OCI-LY7 (cell line): ENCODE results near the gene TMEM45B. TPM values are rescaled to one million over a fixed set of nuclear protein-coding genes. Genes with fewer than 3 reads are reported as not detected.

Experiments
- BruUV-seq: library from RNA; stranded (reverse); fragments of 400-500 nt; replicated peaks from 2 replicates; lab custom pipeline; 2021; lab: Mats Ljungman, UMichigan
- CTCF ChIA-PET: fragments of 300-600 bp; sonication (Branson Sonifier 250); formaldehyde crosslinking; loops from one replicate; lab custom pipeline; 2022; ENCODE audit warnings: antibody characterized with exemption; ENCODE audit not compliant: unreplicated experiment; lab: Charles Lee
- POLR2A ChIA-PET: fragments of 300-600 bp; sonication (Branson Sonifier 250); formaldehyde crosslinking; loops from one replicate; lab custom pipeline; 2022; ENCODE audit warnings: antibody characterized with exemption; lab: Charles Lee
- DNase-seq: peaks from one replicate; pipeline ENCODE4 v3.0.0-alpha.2; 2015; ENCODE audit warnings: low spot score
- H2AFZ ChIP-seq: fragments of 200-600 bp; sonication (generic), shearing (Covaris generic); 2 replicates; pipeline ENCODE4 v1.6.1; 2014; ENCODE audit warnings: mild to moderate bottlenecking, antibody characterized with exemption, low read length, moderate library complexity
- H3K27ac ChIP-seq: fragments of 200-600 bp; sonication (generic); 2 replicates; pipeline ENCODE4 v1.5.1; 2014; ENCODE audit warnings: mixed run types, low read depth, mild to moderate bottlenecking, moderate library complexity, low read length, inconsistent platforms; ENCODE audit not compliant: poor library complexity, severe bottlenecking
- H3K36me3 ChIP-seq: fragments of 200-600 bp; sonication (generic); 2 replicates; pipeline ENCODE4 v1.6.1; 2014; ENCODE audit warnings: mild to moderate bottlenecking, antibody characterized with exemption, low read length, moderate library complexity, mixed read lengths; ENCODE audit not compliant: insufficient read depth
- H3K4me1 ChIP-seq: fragments of 200-600 bp; sonication (generic); 2 replicates; pipeline ENCODE4 v1.5.1; 2014; ENCODE audit warnings: mild to moderate bottlenecking, low read length; ENCODE audit not compliant: insufficient read depth, poor library complexity, severe bottlenecking
- H3K4me2 ChIP-seq: fragments of 200-600 bp; sonication (generic); 2 replicates; pipeline ENCODE4 v1.6.1; 2014; ENCODE audit warnings: mild to moderate bottlenecking, low read length
- H3K4me3 ChIP-seq: fragments of 200-600 bp; sonication (generic); 2 replicates; pipeline ENCODE4 v1.5.1; 2014; ENCODE audit warnings: mild to moderate bottlenecking, low read depth, low read length; ENCODE audit not compliant: poor library complexity, severe bottlenecking
- H3K79me2 ChIP-seq: fragments of 200-600 bp; sonication (generic); 2 replicates; pipeline ENCODE4 v1.6.1; 2016; ENCODE audit warnings: low read depth, mild to moderate bottlenecking, low read length, moderate library complexity, mixed read lengths; ENCODE audit not compliant: insufficient read depth
- H3K9me2 ChIP-seq: fragments of 200-600 bp; sonication (generic); 2 replicates; pipeline ENCODE4 v1.6.1; 2016; ENCODE audit warnings: mild to moderate bottlenecking, low read length, mixed read lengths; ENCODE audit not compliant: insufficient read depth
- H3K9me3 ChIP-seq: fragments of 200-600 bp; sonication (generic); 2 replicates; pipeline ENCODE4 v1.6.1; 2014; ENCODE audit warnings: mild to moderate bottlenecking, mixed run types, low read length, mixed read lengths
- H4K20me1 ChIP-seq: fragments of 200-600 bp; sonication (generic); 2 replicates; pipeline ENCODE4 v1.6.1; 2014; ENCODE audit warnings: mild to moderate bottlenecking, antibody characterized with exemption, low read length, moderate library complexity, mixed read lengths; ENCODE audit not compliant: insufficient read depth
- EZH2phosphoT487 ChIP-seq: fragments of 200-600 bp; sonication (generic); IDR thresholded peaks from 2 replicates; pipeline ENCODE4 v1.6.1; 2018; ENCODE audit warnings: low read depth, borderline replicate concordance, mild to moderate bottlenecking, mixed run types, antibody characterized with exemption, low read length, moderate library complexity, mixed read lengths
- intact Hi-C: fragments of 100-400 bp; cut with micrococcal nuclease; formaldehyde crosslinking; loops from one replicate; pipeline ENCODE4 v1.10.0; 2022; ENCODE audit not compliant: unreplicated experiment
- total RNA-seq, 2 experiments: library from RNA; depleted of rRNA in 1 of 2; stranded (reverse); fragments of >200 nt in 1 of 2; shearing (Covaris generic) in 1 of 2; gene quantifications; 2 replicates each; pipeline ENCODE4 v1.2.3, GENCODE V29; 2014 to 2022
- TF ChIP-seq, protein P1 (sequence below): fragments of 200-600 bp; sonication (generic); conservative IDR thresholded peaks from 2 replicates; pipeline ENCODE4 v1.5.1; 2014; ENCODE audit warnings: mild to moderate bottlenecking, antibody characterized with exemption, low read length, moderate library complexity, mixed read lengths

The TMEM45B gene
- total RNA-seq, 2 experiments from 2014 or later: not detected

DNA sequence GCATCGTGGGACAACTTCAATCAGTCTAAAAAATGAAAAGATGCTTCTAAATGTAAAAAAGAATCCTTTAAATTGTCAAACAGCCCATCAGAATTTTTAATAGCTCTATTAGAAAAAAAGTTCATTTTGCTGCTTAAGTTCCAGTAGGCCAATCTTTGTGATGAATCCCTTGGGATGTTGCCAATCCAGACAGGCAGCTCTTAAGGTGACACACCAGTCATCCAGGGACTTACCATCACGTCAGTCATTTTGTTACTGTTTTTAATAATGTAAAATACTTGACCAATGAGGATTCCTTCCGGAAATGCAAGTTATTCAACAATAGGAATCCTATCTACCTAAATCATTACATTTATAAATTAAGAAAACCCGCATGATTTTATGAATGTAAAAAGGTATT lies 47.8 kb upstream of the TMEM45B start:
- H3K9me2 ChIP-seq: no peaks in the 10 kb centered on the region
- no peaks in the 10 kb centered on the region for H3K36me3 ChIP-seq
- no peak for DNase-seq
- intact Hi-C loops: loop anchor here (10.0 kb wide), 1 partner anchor 367 kb away; no protein-coding TSS in a partner anchor
- BruUV-seq: no TSS peak
- ChIA-PET CTCF (no interaction called here), POLR2A (no interaction called here)
- no peak overlapping the region for H2AFZ ChIP-seq
- TF ChIP-seq, protein P1, sequence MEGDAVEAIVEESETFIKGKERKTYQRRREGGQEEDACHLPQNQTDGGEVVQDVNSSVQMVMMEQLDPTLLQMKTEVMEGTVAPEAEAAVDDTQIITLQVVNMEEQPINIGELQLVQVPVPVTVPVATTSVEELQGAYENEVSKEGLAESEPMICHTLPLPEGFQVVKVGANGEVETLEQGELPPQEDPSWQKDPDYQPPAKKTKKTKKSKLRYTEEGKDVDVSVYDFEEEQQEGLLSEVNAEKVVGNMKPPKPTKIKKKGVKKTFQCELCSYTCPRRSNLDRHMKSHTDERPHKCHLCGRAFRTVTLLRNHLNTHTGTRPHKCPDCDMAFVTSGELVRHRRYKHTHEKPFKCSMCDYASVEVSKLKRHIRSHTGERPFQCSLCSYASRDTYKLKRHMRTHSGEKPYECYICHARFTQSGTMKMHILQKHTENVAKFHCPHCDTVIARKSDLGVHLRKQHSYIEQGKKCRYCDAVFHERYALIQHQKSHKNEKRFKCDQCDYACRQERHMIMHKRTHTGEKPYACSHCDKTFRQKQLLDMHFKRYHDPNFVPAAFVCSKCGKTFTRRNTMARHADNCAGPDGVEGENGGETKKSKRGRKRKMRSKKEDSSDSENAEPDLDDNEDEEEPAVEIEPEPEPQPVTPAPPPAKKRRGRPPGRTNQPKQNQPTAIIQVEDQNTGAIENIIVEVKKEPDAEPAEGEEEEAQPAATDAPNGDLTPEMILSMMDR: no peak
- TF ChIP-seq EZH2phosphoT487: no peak
- no peak overlapping the region for H3K27ac ChIP-seq
- no peaks in the 10 kb centered on the region for H3K4me1 ChIP-seq
- no peaks in the 10 kb centered on the region for H4K20me1 ChIP-seq
- H3K4me2 ChIP-seq: no peak overlapping the region
- H3K4me3 ChIP-seq: no peak overlapping the region
- no peaks in the 10 kb centered on the region for H3K79me2 ChIP-seq
- no peaks in the 10 kb centered on the region for H3K9me3 ChIP-seq

DNA sequence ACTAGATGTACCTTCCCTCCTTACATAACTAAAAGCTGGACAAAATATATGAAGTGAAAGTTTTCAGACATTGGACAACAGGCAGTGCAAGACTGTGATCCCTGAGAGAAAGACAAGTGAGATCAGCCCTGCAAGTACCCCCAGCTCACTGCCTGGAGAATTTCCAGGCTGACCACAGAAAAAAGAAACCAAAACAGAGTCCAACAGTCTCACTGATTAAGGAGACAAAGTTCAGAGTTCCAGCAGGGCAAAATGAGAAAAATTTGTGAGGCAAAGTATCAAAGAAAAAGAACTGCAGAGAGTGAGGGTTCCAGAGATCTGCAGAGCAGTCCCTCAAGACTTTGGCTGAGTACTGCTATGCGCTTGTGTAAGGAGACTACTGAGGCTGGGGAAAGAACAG lies 47.3 kb upstream of the TMEM45B start:
- Histone ChIP-seq H3K9me2 (no peaks in the 10 kb centered on the region), H3K4me2 (no peak overlapping the region), H3K4me3 (no peak overlapping the region), H3K27ac (no peak overlapping the region), H3K4me1 (no peaks in the 10 kb centered on the region), H4K20me1 (no peaks in the 10 kb centered on the region), H3K79me2 (no peaks in the 10 kb centered on the region), H3K9me3 (no peaks in the 10 kb centered on the region), H2AFZ (no peak overlapping the region), H3K36me3 (no peaks in the 10 kb centered on the region)
- CTCF ChIA-PET: no interaction called here
- no peak for DNase-seq
- POLR2A ChIA-PET: no interaction called here
- intact Hi-C loops: loop anchor here (10.0 kb wide), 1 partner anchor 366 kb away; no protein-coding TSS in a partner anchor
- TF ChIP-seq, protein P1: no peak
- TF ChIP-seq EZH2phosphoT487: no peak
- BruUV-seq: no TSS peak

DNA sequence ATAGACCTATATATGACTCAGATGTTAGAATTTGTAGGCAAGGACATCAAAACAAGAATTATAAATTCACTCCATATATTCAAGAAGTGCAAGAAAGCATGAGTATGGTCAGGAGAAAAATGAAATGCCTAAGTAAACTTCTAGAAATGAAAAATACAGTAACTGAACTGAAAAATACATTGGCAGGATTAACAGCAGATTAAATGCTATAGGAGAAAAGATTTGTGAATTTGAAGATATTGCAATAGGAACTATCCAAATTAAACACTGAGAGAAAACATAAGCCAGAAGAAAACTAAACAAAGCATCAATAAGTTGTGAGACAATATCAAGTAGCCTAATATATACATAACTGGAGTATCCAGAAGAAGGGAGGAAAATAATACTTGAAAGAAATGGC lies 46.6 kb upstream of the TMEM45B start:
- DNase-seq: no peak
- TF ChIP-seq, protein P1: no peak
- TF ChIP-seq EZH2phosphoT487: no peak
- H3K4me2 ChIP-seq: no peak overlapping the region
- no peaks in the 10 kb centered on the region for H3K4me1 ChIP-seq
- H3K9me2 ChIP-seq: no peaks in the 10 kb centered on the region
- no TSS peak for BruUV-seq
- no peaks in the 10 kb centered on the region for H4K20me1 ChIP-seq
- CTCF ChIA-PET: no interaction called here
- intact Hi-C loops: loop anchor here (10.0 kb wide), 1 partner anchor 366 kb away; no protein-coding TSS in a partner anchor
- H3K27ac ChIP-seq: no peak overlapping the region
- H3K36me3 ChIP-seq: no peaks in the 10 kb centered on the region
- no peak overlapping the region for H3K4me3 ChIP-seq
- POLR2A ChIA-PET: no interaction called here
- H3K79me2 ChIP-seq: no peaks in the 10 kb centered on the region
- H3K9me3 ChIP-seq: no peaks in the 10 kb centered on the region
- no peak overlapping the region for H2AFZ ChIP-seq
